BLaER1 (cell line): ENCODE measurements around the gene MAST3.
"Not testable (repeated sequence)": the region's sequence is repeated elsewhere in the genome, so short reads cannot be mapped to it uniquely, and the experiment has no call there.

Experiments used
- H3K27ac ChIP-seq: shearing (Covaris generic); formaldehyde crosslinking; 2 replicates; pipeline ENCODE4 v1.8.1; 2022
- H3K27me3 ChIP-seq: shearing (Covaris generic); formaldehyde crosslinking; 2 replicates; pipeline ENCODE4 v1.8.1; 2022
- H3K36me3 ChIP-seq: shearing (Covaris generic); formaldehyde crosslinking; 2 replicates; pipeline ENCODE4 v1.8.1; 2022
- H3K4me1 ChIP-seq: shearing (Covaris generic); formaldehyde crosslinking; 2 replicates; pipeline ENCODE4 v1.8.1; 2022
- H3K4me2 ChIP-seq: shearing (Covaris generic); formaldehyde crosslinking; 2 replicates; pipeline ENCODE4 v1.8.1; 2022
- H3K4me3 ChIP-seq: shearing (Covaris generic); formaldehyde crosslinking; 2 replicates; pipeline ENCODE4 v1.8.1; 2022
- H3K9ac ChIP-seq: shearing (Covaris generic); formaldehyde crosslinking; 2 replicates; pipeline ENCODE4 v1.8.1; 2022
- H3K9me3 ChIP-seq: shearing (Covaris generic); formaldehyde crosslinking; 2 replicates; pipeline ENCODE4 v1.8.1; 2022
- H4K20me1 ChIP-seq: shearing (Covaris generic); formaldehyde crosslinking; 2 replicates; pipeline ENCODE4 v1.8.1; 2022
- Cebpa-rat ChIP-seq: shearing (Covaris generic); IDR thresholded peaks from 2 replicates; pipeline ENCODE4 v1.8.1; 2022

Gene MAST3

GRCh38 chr19:18085702-18086457 is 11.7 kb upstream of the MAST3 start:
- TF ChIP-seq Cebpa-rat: no peak
- no peaks in the 10 kb centered on the region for H4K20me1 ChIP-seq
- no peaks in the 10 kb centered on the region for H3K36me3 ChIP-seq
- peaks cover 41% of the 10 kb centered on the region for H3K4me1 ChIP-seq
- H3K9me3 ChIP-seq: no peaks in the 10 kb centered on the region
- H3K27ac ChIP-seq: no peak overlapping the region
- H3K4me3 ChIP-seq: no peak overlapping the region
- H3K4me2 ChIP-seq: no peak overlapping the region
- H3K27me3 ChIP-seq: no peaks in the 10 kb centered on the region
- no peak overlapping the region for H3K9ac ChIP-seq

- no peaks in the 10 kb centered on the region for H4K20me1 ChIP-seq
- no peaks in the 10 kb centered on the region for H3K27me3 ChIP-seq
- H3K9me3 ChIP-seq: no peaks in the 10 kb centered on the region
- H3K9ac ChIP-seq: peak within 1 kb of the TSS; percentile 68
- peak within 1 kb of the TSS; percentile 84 for H3K4me2 ChIP-seq
- peak within 1 kb of the TSS; percentile 58 for H3K4me3 ChIP-seq
- H3K27ac ChIP-seq: peak within 1 kb of the TSS; percentile 67
- H3K4me1 ChIP-seq: peaks cover 49% of the 10 kb centered on the region
- no peak for TF ChIP-seq Cebpa-rat
- no peaks in the 10 kb centered on the region for H3K36me3 ChIP-seq
Observed at GRCh38 chr19:18086590-18087138, 10.9 kb upstream of the MAST3 start, which contains the start of gene IL12RB1. Gene IL12RB1, minus strand, starts transcription at chr19:18086934. Its CDS starts 111 bp downstream, at chr19:18086823.

- H3K9ac ChIP-seq, H3K27ac ChIP-seq, H3K27me3 ChIP-seq, H4K20me1 ChIP-seq, H3K36me3 ChIP-seq, H3K4me2 ChIP-seq, H3K4me3 ChIP-seq, H3K9me3 ChIP-seq: not testable (repeated sequence)
- TF ChIP-seq Cebpa-rat: 0 out of 2 replicates have a peak, but pooled peaks have one; percentile 11
- peaks cover 62% of the 10 kb centered on the region for H3K4me1 ChIP-seq
Observed at GRCh38 chr19:18089096-18089541, 8.5 kb upstream of the MAST3 start.

GRCh38 chr19:18089726-18090125 is 7.9 kb upstream of the MAST3 start:
- Histone ChIP-seq H3K4me2 (no peak overlapping the region; the same call in 1 of the 2 replicates), H3K4me3 (no peak overlapping the region), H3K27ac (peak overlapping the region; percentile 50; the same call in 1 of the 2 replicates), H3K27me3 (no peaks in the 10 kb centered on the region), H3K36me3 (no peaks in the 10 kb centered on the region), H3K9me3 (no peaks in the 10 kb centered on the region), H3K9ac (no peak overlapping the region), H3K4me1 (peaks cover 62% of the 10 kb centered on the region), H4K20me1 (no peaks in the 10 kb centered on the region)
- TF ChIP-seq Cebpa-rat: no peak

GRCh38 chr19:18090545-18091216 is 6.9 kb upstream of the MAST3 start:
- Histone ChIP-seq H3K9me3 (no peaks in the 10 kb centered on the region), H3K4me1 (peaks cover 62% of the 10 kb centered on the region), H3K27ac (peak overlapping the region; percentile 73), H3K4me3 (no peak overlapping the region), H3K36me3 (no peaks in the 10 kb centered on the region), H3K4me2 (peak overlapping the region; percentile 68), H3K9ac (peak overlapping the region; percentile 58; the same call in 1 of the 2 replicates), H4K20me1 (no peaks in the 10 kb centered on the region), H3K27me3 (no peaks in the 10 kb centered on the region)
- TF ChIP-seq Cebpa-rat: no peak

GRCh38 chr19:18091217-18091608 is 6.4 kb upstream of the MAST3 start:
- peak overlapping the region; percentile 58; the same call in 1 of the 2 replicates for H3K9ac ChIP-seq
- peaks cover 61% of the 10 kb centered on the region for H3K4me1 ChIP-seq
- peak overlapping the region; percentile 68 for H3K4me2 ChIP-seq

GRCh38 chr19:18093439-18094161 is 4.0 kb upstream of the MAST3 start:
- no peak overlapping the region for H3K4me3 ChIP-seq
- no peaks in the 10 kb centered on the region for H3K27me3 ChIP-seq
- H3K9ac ChIP-seq: no peak overlapping the region
- no peaks in the 10 kb centered on the region for H3K36me3 ChIP-seq
- H3K27ac ChIP-seq: no peak overlapping the region
- no peak overlapping the region for H3K4me2 ChIP-seq
- H4K20me1 ChIP-seq: no peaks in the 10 kb centered on the region
- H3K4me1 ChIP-seq: peaks cover 49% of the 10 kb centered on the region
- no peak for TF ChIP-seq Cebpa-rat
- H3K9me3 ChIP-seq: no peaks in the 10 kb centered on the region

More at GRCh38 chr19:18091217-18091608, 6.4 kb upstream of the MAST3 start:
- no peaks in the 10 kb centered on the region for H3K9me3 ChIP-seq
- no peaks in the 10 kb centered on the region for H3K36me3 ChIP-seq
- no peaks in the 10 kb centered on the region for H4K20me1 ChIP-seq
- H3K27ac ChIP-seq: peak overlapping the region; percentile 73
- H3K27me3 ChIP-seq: no peaks in the 10 kb centered on the region
- H3K4me3 ChIP-seq: no peak overlapping the region
- no peak for TF ChIP-seq Cebpa-rat

GRCh38 chr19:18096258-18096657 is 1.3 kb upstream of the MAST3 start:
- peaks cover 49% of the 10 kb centered on the region for H3K4me1 ChIP-seq
- peaks cover 8% of the 10 kb centered on the region for H3K36me3 ChIP-seq
- no peak for TF ChIP-seq Cebpa-rat
- H3K9ac ChIP-seq: no peak overlapping the region
- H3K27me3 ChIP-seq: no peaks in the 10 kb centered on the region
- H3K4me2 ChIP-seq: no peak overlapping the region
- H4K20me1 ChIP-seq: no peaks in the 10 kb centered on the region
- no peak overlapping the region for H3K27ac ChIP-seq
- H3K9me3 ChIP-seq: no peaks in the 10 kb centered on the region
- no peak overlapping the region for H3K4me3 ChIP-seq
